Brain microvascular endothelial cell (primary cell): ENCODE data around the gene EBF3.

Source experiments
- DNase-seq: peaks from one replicate; pipeline ENCODE4 v3.0.0-alpha.2; 2020
- H3K27ac ChIP-seq: fragments of 250-450 bp; sonication (Bioruptor Pico); 2 replicates; pipeline ENCODE4 v1.5.1; 2020; ENCODE audit warnings: mild to moderate bottlenecking, moderate library complexity
- H3K27me3 ChIP-seq: fragments of 250-450 bp; sonication (Bioruptor Pico); replicated peaks from 2 replicates; pipeline ENCODE4 v1.5.1; 2020; ENCODE audit warnings: mild to moderate bottlenecking
- H3K36me3 ChIP-seq: fragments of 250-450 bp; sonication (Bioruptor Pico); replicated peaks from 2 replicates; pipeline ENCODE4 v1.5.1; 2020; ENCODE audit warnings: mild to moderate bottlenecking
- H3K4me3 ChIP-seq: 2 replicates; pipeline ENCODE4 v1.5.1; 2011; ENCODE audit warnings: low read depth, mild to moderate bottlenecking, control low read depth, low read length, moderate library complexity
- in situ Hi-C: cut with HindIII; loops from 2 replicates; pipeline ENCODE4 v1.10.0; 2017; ENCODE audit warnings: low sequenced_read_pairs, low pct_ligation_motif_present
- TF ChIP-seq, protein P1 (sequence below): IDR thresholded peaks from 2 replicates; pipeline ENCODE4 v1.5.1; 2011; ENCODE audit warnings: low read depth, mild to moderate bottlenecking, moderate library complexity, low read length, control low read depth, inconsistent platforms; ENCODE audit errors: missing control alignments

The EBF3 gene

DNA sequence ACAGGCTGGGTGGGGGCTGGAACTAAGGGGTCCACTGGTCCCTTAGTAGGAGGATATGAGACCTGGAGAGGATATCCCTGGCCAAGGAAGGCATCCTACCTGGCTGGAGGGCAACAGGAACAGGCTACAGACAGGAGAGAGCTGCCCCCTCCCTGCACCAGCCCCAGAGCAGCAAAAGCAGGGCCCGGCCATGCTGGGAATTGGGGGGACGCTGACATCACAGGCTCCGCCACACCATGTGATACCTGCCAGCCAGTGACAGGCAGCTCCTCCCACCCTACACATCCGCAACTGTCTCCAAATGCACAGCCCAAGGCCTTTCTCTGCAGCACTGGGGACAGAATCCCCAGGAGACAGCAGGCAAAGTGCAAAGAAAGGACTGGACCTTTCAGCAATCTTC, 100.0 kb downstream of the EBF3 start:
- in situ Hi-C loops = no loop called here
- no peaks in the 10 kb centered on the region for H3K27me3 ChIP-seq
- no peak for DNase-seq
- no peaks in the 10 kb centered on the region for H3K36me3 ChIP-seq
- H3K4me3 ChIP-seq = no peak overlapping the region
- TF ChIP-seq, protein P1, sequence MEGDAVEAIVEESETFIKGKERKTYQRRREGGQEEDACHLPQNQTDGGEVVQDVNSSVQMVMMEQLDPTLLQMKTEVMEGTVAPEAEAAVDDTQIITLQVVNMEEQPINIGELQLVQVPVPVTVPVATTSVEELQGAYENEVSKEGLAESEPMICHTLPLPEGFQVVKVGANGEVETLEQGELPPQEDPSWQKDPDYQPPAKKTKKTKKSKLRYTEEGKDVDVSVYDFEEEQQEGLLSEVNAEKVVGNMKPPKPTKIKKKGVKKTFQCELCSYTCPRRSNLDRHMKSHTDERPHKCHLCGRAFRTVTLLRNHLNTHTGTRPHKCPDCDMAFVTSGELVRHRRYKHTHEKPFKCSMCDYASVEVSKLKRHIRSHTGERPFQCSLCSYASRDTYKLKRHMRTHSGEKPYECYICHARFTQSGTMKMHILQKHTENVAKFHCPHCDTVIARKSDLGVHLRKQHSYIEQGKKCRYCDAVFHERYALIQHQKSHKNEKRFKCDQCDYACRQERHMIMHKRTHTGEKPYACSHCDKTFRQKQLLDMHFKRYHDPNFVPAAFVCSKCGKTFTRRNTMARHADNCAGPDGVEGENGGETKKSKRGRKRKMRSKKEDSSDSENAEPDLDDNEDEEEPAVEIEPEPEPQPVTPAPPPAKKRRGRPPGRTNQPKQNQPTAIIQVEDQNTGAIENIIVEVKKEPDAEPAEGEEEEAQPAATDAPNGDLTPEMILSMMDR = no peak
- no peak overlapping the region for H3K27ac ChIP-seq

DNA sequence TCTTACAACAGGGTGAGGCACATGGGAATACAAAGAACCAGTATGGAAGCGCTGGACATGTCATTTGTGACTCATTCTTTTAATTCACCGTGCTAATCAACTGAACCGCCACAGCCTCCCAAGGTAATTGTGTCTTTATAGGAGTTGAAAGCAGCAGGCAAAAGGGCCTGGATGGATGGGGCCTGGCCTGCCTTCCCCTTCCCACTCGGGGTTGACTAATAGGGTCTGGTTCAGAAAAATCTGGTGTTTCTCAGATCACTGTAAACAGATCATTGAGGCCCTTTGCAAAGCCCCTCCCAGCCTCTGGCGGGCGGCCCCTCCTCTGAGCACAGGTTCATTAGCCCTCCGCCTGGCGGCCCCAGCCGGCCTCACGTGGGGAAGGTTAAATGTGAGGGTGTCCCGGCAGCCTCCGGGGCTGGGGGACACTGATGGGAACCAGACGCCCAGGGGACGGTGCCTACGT, 100.8 kb downstream of the EBF3 start:
- Histone ChIP-seq H3K4me3 (no peak overlapping the region), H3K27ac (no peak overlapping the region), H3K27me3 (no peaks in the 10 kb centered on the region), H3K36me3 (no peaks in the 10 kb centered on the region)
- TF ChIP-seq, protein P1 = no peak
- in situ Hi-C loops = no loop called here
- DNase-seq = no peak

DNA sequence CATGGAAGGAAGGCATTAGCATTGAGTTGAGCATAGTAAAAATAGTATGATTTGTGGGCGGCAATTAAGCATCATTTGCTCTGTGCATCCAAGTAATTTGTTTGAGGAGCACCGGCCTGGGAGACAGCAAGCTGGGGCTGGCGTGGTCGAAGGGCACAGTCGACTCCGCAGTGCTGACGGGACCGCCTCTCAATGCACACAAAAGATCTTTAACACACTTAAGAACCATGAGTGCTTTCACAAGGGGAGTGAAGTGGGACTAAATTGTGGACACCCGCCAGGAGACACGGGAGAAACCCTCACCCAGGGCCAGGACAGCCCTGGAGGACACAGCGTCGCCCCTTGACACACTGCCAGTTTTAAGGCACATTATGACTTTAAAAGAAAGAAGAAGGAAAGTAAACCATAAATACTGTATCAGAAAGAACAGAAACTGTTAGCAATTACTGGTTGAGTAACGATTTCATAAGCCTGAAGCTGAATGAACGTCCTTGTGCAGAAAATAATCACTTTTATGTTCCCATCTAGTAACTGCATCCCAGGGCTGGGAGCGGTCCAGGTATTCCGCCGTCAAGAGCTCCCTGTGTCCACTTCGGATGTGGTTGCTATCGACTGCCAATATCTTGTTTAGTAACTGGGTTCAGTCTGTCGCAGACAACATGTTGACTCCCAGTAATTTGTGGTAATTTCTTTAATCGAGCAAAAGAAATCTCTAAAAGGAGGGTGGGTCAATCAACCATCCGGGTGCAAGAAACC, 102.1 kb downstream of the EBF3 start:
- in situ Hi-C loops = no loop called here
- H3K27ac ChIP-seq = no peak overlapping the region
- H3K36me3 ChIP-seq = no peaks in the 10 kb centered on the region
- no peak overlapping the region for H3K4me3 ChIP-seq
- TF ChIP-seq, protein P1 = no peak
- no peak for DNase-seq
- no peaks in the 10 kb centered on the region for H3K27me3 ChIP-seq

DNA sequence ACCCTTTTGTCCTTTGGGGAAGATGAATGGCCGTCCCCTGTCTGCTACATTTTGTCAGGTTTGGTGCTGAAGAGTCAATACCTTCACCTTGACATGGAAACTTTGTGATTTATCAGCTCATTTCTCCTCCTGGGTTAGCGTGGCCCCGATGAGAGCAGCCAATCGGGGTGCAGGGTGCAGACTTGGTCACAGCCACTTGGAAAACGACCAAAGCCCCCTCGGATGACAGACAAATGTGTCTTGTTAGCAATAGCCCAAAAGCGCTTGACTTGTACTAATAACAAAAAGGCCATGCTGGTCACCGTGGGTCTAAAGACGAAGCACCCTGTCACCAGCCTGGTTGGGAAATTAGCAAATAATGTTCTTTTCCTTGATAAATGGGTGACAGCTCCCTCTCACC, 103.7 kb downstream of the EBF3 start:
- no peak overlapping the region for H3K4me3 ChIP-seq
- TF ChIP-seq, protein P1 = no peak

DNA sequence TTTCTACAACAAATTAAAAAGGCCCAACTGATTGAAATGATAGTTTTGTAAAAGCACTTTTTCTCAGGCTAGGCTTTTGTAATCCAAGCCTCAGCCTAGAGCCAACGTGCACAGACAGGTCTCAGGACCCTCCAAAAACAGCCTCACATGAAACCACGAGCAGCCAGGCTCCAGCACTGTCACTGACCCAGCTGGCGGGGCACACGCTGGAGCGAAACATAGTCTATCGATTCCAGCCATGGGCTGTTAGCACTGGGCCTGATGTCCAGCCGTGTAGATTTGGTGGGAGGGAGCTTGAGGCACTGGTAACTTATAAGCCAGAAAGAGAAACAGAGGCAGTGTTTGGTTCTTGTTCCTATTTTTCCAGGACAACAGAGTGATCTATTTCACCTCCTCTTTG, 104.5 kb downstream of the EBF3 start:
- Histone ChIP-seq H3K4me3 (no peak overlapping the region), H3K36me3 (no peaks in the 10 kb centered on the region), H3K27ac (no peak overlapping the region), H3K27me3 (no peaks in the 10 kb centered on the region)
- no peak for DNase-seq
- in situ Hi-C loops = no loop called here
- TF ChIP-seq, protein P1 = no peak

More for the DNA sequence above, 103.7 kb downstream of the EBF3 start:
- Histone ChIP-seq H3K27me3 (no peaks in the 10 kb centered on the region), H3K36me3 (no peaks in the 10 kb centered on the region), H3K27ac (no peak overlapping the region)
- in situ Hi-C loops = no loop called here
- no peak for DNase-seq
